Vagina (tissue), 2 donors: ENCODE data around the gene SEC24D.

Source experiments
- POLR2A ChIP-seq, 2 donors: fragments of 450-650 bp; IDR thresholded peaks; one replicate each; pipeline ENCODE4 v1.6.1; 2017; ENCODE audit warnings: antibody characterized with exemption in 2 of 2, mild to moderate bottlenecking in 2 of 2, moderate library complexity in 2 of 2
- POLR2AphosphoS5 ChIP-seq, 2 donors: sonication (generic); formaldehyde crosslinking; IDR thresholded peaks; one replicate each; pipeline ENCODE4 v1.9.0; 2017; ENCODE audit warnings: antibody characterized with exemption in 2 of 2, mild to moderate bottlenecking in 2 of 2, low read depth in 1 of 2; ENCODE audit not compliant: insufficient read depth in 1 of 2
- TF ChIP-seq, protein P1 (sequence below), 3 experiments: fragments of 450-650 bp in 2 of 3; fragments of 200-600 bp in 1 of 3; sonication (generic) in 1 of 3; IDR thresholded peaks; one replicate each; pipeline ENCODE4 v1.5.1; 2017 to 2019; ENCODE audit warnings: antibody characterized with exemption in 3 of 3, mild to moderate bottlenecking in 2 of 3, moderate library complexity in 2 of 3

GRCh38 chr4:118761397-118762016 lies 74.4 kb downstream of the SEC24D start:
- TF ChIP-seq, protein P1, sequence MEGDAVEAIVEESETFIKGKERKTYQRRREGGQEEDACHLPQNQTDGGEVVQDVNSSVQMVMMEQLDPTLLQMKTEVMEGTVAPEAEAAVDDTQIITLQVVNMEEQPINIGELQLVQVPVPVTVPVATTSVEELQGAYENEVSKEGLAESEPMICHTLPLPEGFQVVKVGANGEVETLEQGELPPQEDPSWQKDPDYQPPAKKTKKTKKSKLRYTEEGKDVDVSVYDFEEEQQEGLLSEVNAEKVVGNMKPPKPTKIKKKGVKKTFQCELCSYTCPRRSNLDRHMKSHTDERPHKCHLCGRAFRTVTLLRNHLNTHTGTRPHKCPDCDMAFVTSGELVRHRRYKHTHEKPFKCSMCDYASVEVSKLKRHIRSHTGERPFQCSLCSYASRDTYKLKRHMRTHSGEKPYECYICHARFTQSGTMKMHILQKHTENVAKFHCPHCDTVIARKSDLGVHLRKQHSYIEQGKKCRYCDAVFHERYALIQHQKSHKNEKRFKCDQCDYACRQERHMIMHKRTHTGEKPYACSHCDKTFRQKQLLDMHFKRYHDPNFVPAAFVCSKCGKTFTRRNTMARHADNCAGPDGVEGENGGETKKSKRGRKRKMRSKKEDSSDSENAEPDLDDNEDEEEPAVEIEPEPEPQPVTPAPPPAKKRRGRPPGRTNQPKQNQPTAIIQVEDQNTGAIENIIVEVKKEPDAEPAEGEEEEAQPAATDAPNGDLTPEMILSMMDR (IDR thresholded peaks at IDR 0.05): no peak
- TF ChIP-seq POLR2A (IDR thresholded peaks at IDR 0.05): no peak
- no peak for TF ChIP-seq POLR2AphosphoS5 (IDR thresholded peaks at IDR 0.05; ENCODE audit: insufficient read depth in 1 of 2, low read depth in 1 of 2)
